B cell (primary cell): ENCODE data around the gene IL1R2. TPM values are rescaled to one million over a fixed set of nuclear protein-coding genes. Genes with fewer than 3 reads are reported as not detected.

Experiments used
- ATAC-seq: fragments of 200-7000 bp; cut with Tn5 transposase; one replicate; pipeline ENCODE4 v1.10.0; 2021; ENCODE audit warnings: low read depth, mild to moderate bottlenecking, moderate number of reproducible peaks, moderate library complexity
- CTCF ChIA-PET: fragments of 350-600 bp; sonication (Branson Sonifier 250); formaldehyde crosslinking; loops from one replicate; lab custom pipeline; 2021; ENCODE audit warnings: antibody characterized with exemption, inconsistent platforms; lab: Charles Lee
- POLR2A ChIA-PET: fragments of 350-600 bp; sonication (Branson Sonifier 250); formaldehyde crosslinking; loops from one replicate; lab custom pipeline; 2021; ENCODE audit warnings: antibody characterized with exemption; lab: Charles Lee
- DNase-seq: peaks from one replicate; pipeline ENCODE4 v3.0.0; 2013
- H2AFZ ChIP-seq: 2 replicates; pipeline ENCODE4 v1.6.1; 2012; ENCODE audit warnings: mild to moderate bottlenecking, low read depth, low read length; ENCODE audit not compliant: insufficient read depth, poor library complexity, severe bottlenecking
- H3K27ac ChIP-seq, 2 donors: 1 replicate in 1 of 2; 2 replicates in 1 of 2; pipeline ENCODE4 v1.5.1; 2012 to 2013; ENCODE audit warnings: low read length in 2 of 2, mild to moderate bottlenecking in 2 of 2, moderate library complexity in 1 of 2
- H3K27me3 ChIP-seq, 4 experiments: fragments of 200-600 bp in 1 of 4; sonication (generic) in 1 of 4; replicated peaks in 1 of 4; 1 replicate in 2 of 4; 2 replicates in 2 of 4; pipeline versions ENCODE4 v1.6.1 to v1.7.0; 2013 to 2016; ENCODE audit warnings: low read length in 3 of 4, mild to moderate bottlenecking in 2 of 4, mixed read lengths in 1 of 4, moderate library complexity in 1 of 4; ENCODE audit not compliant: insufficient read depth in 4 of 4, control insufficient read depth in 3 of 4; ENCODE audit errors: control extremely low read depth in 1 of 4
- H3K36me3 ChIP-seq, 2 experiments: replicated peaks in 1 of 2; 1 replicate in 1 of 2; 2 replicates in 1 of 2; pipeline versions ENCODE4 v1.6.1 to v1.7.1; 2013; ENCODE audit warnings: low read length in 1 of 2; ENCODE audit not compliant: insufficient read depth in 2 of 2, control insufficient read depth in 1 of 2; ENCODE audit errors: control extremely low read depth in 1 of 2, extremely low read depth in 1 of 2
- H3K4me1 ChIP-seq, 2 donors: fragments of 200-600 bp in 1 of 2; sonication (generic) in 1 of 2; 1 replicate in 1 of 2; 2 replicates in 1 of 2; pipeline versions ENCODE4 v1.5.1 to v1.6.1; 2013 to 2017; ENCODE audit warnings: low read length in 2 of 2; ENCODE audit not compliant: control insufficient read depth in 2 of 2, insufficient read depth in 2 of 2
- H3K4me2 ChIP-seq: replicated peaks from 2 replicates; pipeline ENCODE3; 2012; ENCODE audit warnings: mild to moderate bottlenecking, low read depth, low read length; ENCODE audit not compliant: poor library complexity, severe bottlenecking
- H3K4me3 ChIP-seq, 5 experiments: fragments of 200-600 bp in 1 of 5; sonication (generic) in 1 of 5; 1 replicate in 3 of 5; 2 replicates in 2 of 5; pipeline versions ENCODE4 v1.5.1 to v1.7.0; 2011 to 2016; ENCODE audit warnings: low read length in 4 of 5, mild to moderate bottlenecking in 4 of 5, low read depth in 2 of 5, control low read depth in 1 of 5, moderate library complexity in 1 of 5; ENCODE audit not compliant: insufficient read depth in 1 of 5; ENCODE audit errors: control extremely low read depth in 1 of 5, extremely low read depth in 1 of 5
- H3K79me2 ChIP-seq: fragments of 200-600 bp; sonication (generic); one replicate; pipeline ENCODE4 v1.6.0; 2016; ENCODE audit warnings: low read length; ENCODE audit not compliant: control insufficient read depth, insufficient read depth
- H3K9ac ChIP-seq: fragments of 200-600 bp; sonication (generic); 2 replicates; pipeline ENCODE4 v1.6.1; 2017; ENCODE audit warnings: mild to moderate bottlenecking, low read length, moderate library complexity
- H3K9me3 ChIP-seq, 3 donors: one replicate each; pipeline versions ENCODE4 v1.6.1 to v1.7.1; 2013; ENCODE audit warnings: low read length in 2 of 3; ENCODE audit not compliant: control insufficient read depth in 2 of 3, insufficient read depth in 1 of 3; ENCODE audit errors: control extremely low read depth in 1 of 3
- H4K20me1 ChIP-seq: 2 replicates; pipeline ENCODE4 v1.6.0; 2012; ENCODE audit warnings: mild to moderate bottlenecking, low read length; ENCODE audit not compliant: insufficient read depth, control insufficient read depth, poor library complexity, severe bottlenecking
- H3K27ac Mint-ChIP-seq: one replicate; pipeline ENCODE4 v1.8.0; 2021; ENCODE audit warnings: mixed read lengths
- H3K27me3 Mint-ChIP-seq: one replicate; pipeline ENCODE4 v1.8.0; 2021; ENCODE audit warnings: mixed read lengths
- H3K4me1 Mint-ChIP-seq: one replicate; pipeline ENCODE4 v1.8.0; 2021; ENCODE audit warnings: mixed read lengths
- H3K4me3 Mint-ChIP-seq: one replicate; pipeline ENCODE4 v1.8.0; 2021; ENCODE audit warnings: mixed read lengths
- H3K9me3 Mint-ChIP-seq: one replicate; pipeline ENCODE4 v1.8.0; 2022; ENCODE audit warnings: mixed read lengths; ENCODE audit not compliant: insufficient read depth
- EZH2 ChIP-seq: IDR thresholded peaks from 2 replicates; pipeline ENCODE4 v1.6.1; 2012; ENCODE audit warnings: borderline replicate concordance, low read depth, mild to moderate bottlenecking, moderate library complexity, low read length; ENCODE audit not compliant: insufficient read depth, poor library complexity, severe bottlenecking
- WGBS: methylation state at CpG from one replicate; pipeline ENCODE4 v1.1.5; 2013; ENCODE audit warnings: missing lambda C conversion rate; ENCODE audit not compliant: insufficient coverage; 5-methylcytosine and 5-hydroxymethylcytosine counted together
- intact Hi-C: fragments of 100-400 bp; cut with micrococcal nuclease; formaldehyde crosslinking; loops from one replicate; pipeline ENCODE4 v1.10.0; 2022
- polyA plus RNA-seq: library from polyadenylated mRNA; depleted of rRNA; stranded (reverse); fragments of >200 nt; gene quantifications from 2 replicates; pipeline ENCODE4 v1.2.3, GENCODE V29; 2012
- total RNA-seq, 2 donors: library from RNA; stranded (reverse); fragments of 120-200 nt in 1 of 2; gene quantifications; 1 replicate in 1 of 2; 2 replicates in 1 of 2; pipeline versions ENCODE4 v1.2.3 to v1.2.4, GENCODE V29; 2013 to 2022
- TF ChIP-seq, protein P1 (sequence below): fragments of 200-600 bp; IDR thresholded peaks from one replicate; pipeline ENCODE4 v1.8.0; 2022; ENCODE audit warnings: antibody characterized with exemption, mild to moderate bottlenecking

IL1R2 gene
- total and polyA plus RNA-seq, 2 donors (not counting 1 experiment from before 2014, with no cell fraction given): not detected

DNA sequence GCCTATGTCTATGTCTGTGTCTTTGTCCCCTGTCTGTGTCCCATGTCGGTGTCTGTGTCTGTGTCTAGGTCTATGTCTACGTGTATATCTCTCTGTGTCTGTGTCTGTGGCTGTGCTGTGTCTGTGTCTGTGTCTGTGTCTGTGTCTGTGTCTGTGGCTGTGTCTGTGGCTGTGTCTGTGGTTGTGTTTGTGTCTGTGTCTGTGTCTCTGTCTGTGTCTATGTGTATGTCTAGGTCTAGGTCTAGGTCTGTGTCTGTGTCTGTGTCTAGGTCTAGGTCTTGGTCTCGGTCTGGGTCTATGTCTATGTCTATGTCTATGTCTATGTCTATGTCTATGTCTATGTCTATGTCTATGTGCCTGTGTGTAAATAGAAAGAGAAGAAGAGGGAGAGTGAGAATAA is 11.9 kb downstream of the IL1R2 start:
- H3K4me1 ChIP-seq: peaks cover 0 to 4% of the 10 kb centered on the region in 2 donors
- Mint-ChIP-seq H3K27ac (no peak overlapping the region), H3K9me3 (no peaks in the 10 kb centered on the region), H3K27me3 (peaks cover 5% of the 10 kb centered on the region), H3K4me3 (no peak overlapping the region), H3K4me1 (peaks cover 2% of the 10 kb centered on the region)
- POLR2A ChIA-PET: interaction anchor here (0.7 kb wide), 1 partner anchor 513 kb away, joined by 4 read pairs; no protein-coding TSS in a partner anchor
- intact Hi-C loops: no loop called here
- DNase-seq (peak; percentile 30), ATAC-seq (no peak)
- peaks cover 0 to 6% (median 0%) of the 10 kb centered on the region in 4 experiments for H3K27me3 ChIP-seq
- H4K20me1 ChIP-seq: no peaks in the 10 kb centered on the region
- CTCF ChIA-PET: interaction anchor here (0.7 kb wide), 1 partner anchor 237 kb away, joined by 5 read pairs; no protein-coding TSS in a partner anchor
- TF ChIP-seq EZH2: no peak
- TF ChIP-seq, protein P1, sequence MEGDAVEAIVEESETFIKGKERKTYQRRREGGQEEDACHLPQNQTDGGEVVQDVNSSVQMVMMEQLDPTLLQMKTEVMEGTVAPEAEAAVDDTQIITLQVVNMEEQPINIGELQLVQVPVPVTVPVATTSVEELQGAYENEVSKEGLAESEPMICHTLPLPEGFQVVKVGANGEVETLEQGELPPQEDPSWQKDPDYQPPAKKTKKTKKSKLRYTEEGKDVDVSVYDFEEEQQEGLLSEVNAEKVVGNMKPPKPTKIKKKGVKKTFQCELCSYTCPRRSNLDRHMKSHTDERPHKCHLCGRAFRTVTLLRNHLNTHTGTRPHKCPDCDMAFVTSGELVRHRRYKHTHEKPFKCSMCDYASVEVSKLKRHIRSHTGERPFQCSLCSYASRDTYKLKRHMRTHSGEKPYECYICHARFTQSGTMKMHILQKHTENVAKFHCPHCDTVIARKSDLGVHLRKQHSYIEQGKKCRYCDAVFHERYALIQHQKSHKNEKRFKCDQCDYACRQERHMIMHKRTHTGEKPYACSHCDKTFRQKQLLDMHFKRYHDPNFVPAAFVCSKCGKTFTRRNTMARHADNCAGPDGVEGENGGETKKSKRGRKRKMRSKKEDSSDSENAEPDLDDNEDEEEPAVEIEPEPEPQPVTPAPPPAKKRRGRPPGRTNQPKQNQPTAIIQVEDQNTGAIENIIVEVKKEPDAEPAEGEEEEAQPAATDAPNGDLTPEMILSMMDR: no peak
- H3K36me3 ChIP-seq: no peaks in the 10 kb centered on the region
- H3K9me3 ChIP-seq: no peaks in the 10 kb centered on the region
- no peak overlapping the region for H3K9ac ChIP-seq
- no peaks in the 10 kb centered on the region for H3K79me2 ChIP-seq
- 100% methylated on average over 3 of the region's 3 CpGs for WGBS
- H3K4me3 ChIP-seq: no peak overlapping the region
- H2AFZ ChIP-seq: no peak overlapping the region
- no peak overlapping the region for H3K4me2 ChIP-seq
- no peak overlapping the region for H3K27ac ChIP-seq

DNA sequence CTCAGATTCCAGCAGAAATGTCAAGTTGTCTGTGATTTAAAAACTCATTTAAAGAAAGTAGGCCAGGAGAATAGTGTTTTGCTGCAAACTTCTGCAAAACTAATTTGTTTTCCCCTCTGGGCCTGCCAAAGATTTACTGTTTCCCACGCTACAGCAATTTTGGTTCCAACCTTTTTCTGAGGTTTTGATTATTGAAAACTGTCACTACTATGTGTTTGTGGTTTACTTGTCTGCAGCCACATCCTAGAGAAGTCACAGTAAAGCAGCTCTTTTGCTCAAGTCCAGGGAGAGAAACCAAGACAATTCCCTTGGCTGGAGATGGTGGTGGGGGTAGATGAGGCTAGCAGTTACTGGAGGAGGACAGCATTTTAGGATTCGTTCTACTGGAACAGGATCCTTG is 12.8 kb downstream of the IL1R2 start:
- Histone ChIP-seq H3K9ac (no peak overlapping the region), H3K27me3 (peaks cover 0 to 6% (median 0%) of the 10 kb centered on the region in 4 experiments), H3K9me3 (no peaks in the 10 kb centered on the region), H3K4me1 (peaks cover 0 to 4% of the 10 kb centered on the region in 2 donors), H2AFZ (no peak overlapping the region), H3K27ac (no peak overlapping the region), H3K4me3 (no peak overlapping the region), H4K20me1 (no peaks in the 10 kb centered on the region), H3K79me2 (no peaks in the 10 kb centered on the region), H3K4me2 (no peak overlapping the region), H3K36me3 (no peaks in the 10 kb centered on the region)
- ATAC-seq (no peak), DNase-seq (no peak)
- TF ChIP-seq EZH2: no peak
- TF ChIP-seq, protein P1: no peak
- Mint-ChIP-seq H3K9me3 (no peaks in the 10 kb centered on the region), H3K4me3 (no peak overlapping the region), H3K27ac (no peak overlapping the region), H3K27me3 (peaks cover 5% of the 10 kb centered on the region), H3K4me1 (peaks cover 2% of the 10 kb centered on the region)
- WGBS: no CpG with 5 or more reads among the region's 2 CpGs
- CTCF ChIA-PET: interaction anchor here (0.7 to 1.0 kb wide), 3 partner anchors 236 to 444 kb away, joined by 3 to 5 read pairs (median 5); no protein-coding TSS in a partner anchor
- POLR2A ChIA-PET: no interaction called here
- intact Hi-C loops: no loop called here
